H9 (cell line): ENCODE results near the gene SP8. TPM values are rescaled to one million over a fixed set of nuclear protein-coding genes. Genes with fewer than 3 reads are reported as not detected.
A peak's percentile ranks its signal among the peaks of the same experiment; 100 is the strongest.

Experiments
- DNase-seq: peaks from one replicate; pipeline ENCODE4 v3.0.0-alpha.2; 2017
- H2AFZ ChIP-seq: one replicate; pipeline ENCODE4 v1.6.1; 2013; ENCODE audit warnings: mild to moderate bottlenecking, low read length, control low read depth, moderate library complexity
- H2AK5ac ChIP-seq: 2 replicates; pipeline ENCODE4 v1.6.1; 2013; ENCODE audit warnings: low read length, control low read depth, mixed read lengths; ENCODE audit not compliant: insufficient read length
- H2BK120ac ChIP-seq: one replicate; pipeline ENCODE4 v1.6.1; 2013; ENCODE audit warnings: low read depth, mild to moderate bottlenecking, low read length, control low read depth, inconsistent platforms; ENCODE audit not compliant: poor library complexity, severe bottlenecking
- H2BK12ac ChIP-seq: 2 replicates; pipeline ENCODE4 v1.6.1; 2013; ENCODE audit warnings: low read length, control low read depth, mixed read lengths, low read depth; ENCODE audit not compliant: insufficient read length
- H2BK15ac ChIP-seq: 2 replicates; pipeline ENCODE4 v1.6.1; 2013; ENCODE audit warnings: low read depth, low read length, control low read depth
- H2BK20ac ChIP-seq: one replicate; pipeline ENCODE4 v1.6.1; 2013; ENCODE audit warnings: low read depth, mild to moderate bottlenecking, low read length, control low read depth, inconsistent platforms; ENCODE audit not compliant: poor library complexity, severe bottlenecking
- H2BK5ac ChIP-seq: 2 replicates; pipeline ENCODE4 v1.6.1; 2013; ENCODE audit warnings: low read length, control low read depth, mixed read lengths; ENCODE audit not compliant: insufficient read length
- H3K14ac ChIP-seq: 2 replicates; pipeline ENCODE4 v1.6.1; 2013; ENCODE audit warnings: low read length, control low read depth; ENCODE audit not compliant: insufficient read depth
- H3K18ac ChIP-seq: 2 replicates; pipeline ENCODE4 v1.6.1; 2013; ENCODE audit warnings: low read depth, mild to moderate bottlenecking, mixed read lengths, low read length, control low read depth; ENCODE audit not compliant: insufficient read length
- H3K23ac ChIP-seq: 2 replicates; pipeline ENCODE4 v1.6.1; 2013; ENCODE audit warnings: low read length, control low read depth, mixed read lengths, low read depth; ENCODE audit not compliant: insufficient read length
- H3K23me2 ChIP-seq: 2 replicates; pipeline ENCODE4 v1.6.1; 2013; ENCODE audit warnings: low read depth, mild to moderate bottlenecking, mixed read lengths, low read length, control low read depth; ENCODE audit not compliant: insufficient read length, poor library complexity, severe bottlenecking
- H3K27ac ChIP-seq: 2 replicates; pipeline ENCODE4 v1.5.1; 2013; ENCODE audit warnings: low read length, control low read depth, mixed read lengths, low read depth; ENCODE audit not compliant: insufficient read length
- H3K27me3 ChIP-seq: 2 replicates; pipeline ENCODE4 v1.6.1; 2013; ENCODE audit warnings: low read length, control low read depth, inconsistent platforms; ENCODE audit not compliant: insufficient read depth
- H3K4ac ChIP-seq: 2 replicates; pipeline ENCODE4 v1.6.1; 2013; ENCODE audit warnings: low read depth, mild to moderate bottlenecking, control low read depth, inconsistent platforms, low read length, moderate library complexity
- H3K4me1 ChIP-seq: 2 replicates; pipeline ENCODE4 v1.6.1; 2013; ENCODE audit warnings: low read length, control low read depth, inconsistent platforms; ENCODE audit not compliant: insufficient read depth
- H3K4me2 ChIP-seq: 2 replicates; pipeline ENCODE4 v1.6.1; 2013; ENCODE audit warnings: low read length, control low read depth, mixed read lengths; ENCODE audit not compliant: insufficient read length, insufficient read depth
- H3K56ac ChIP-seq: 2 replicates; pipeline ENCODE4 v1.6.1; 2013; ENCODE audit warnings: low read depth, mild to moderate bottlenecking, mixed read lengths, low read length, control low read depth; ENCODE audit not compliant: insufficient read length
- H3K79me1 ChIP-seq: 2 replicates; pipeline ENCODE4 v1.6.1; 2013; ENCODE audit warnings: low read depth, mild to moderate bottlenecking, moderate library complexity, low read length, control low read depth, inconsistent platforms; ENCODE audit not compliant: insufficient read depth, poor library complexity, severe bottlenecking
- H3K79me2 ChIP-seq: 2 replicates; pipeline ENCODE4 v1.6.1; 2013; ENCODE audit warnings: low read length, control low read depth, inconsistent platforms; ENCODE audit not compliant: insufficient read depth
- H3K9ac ChIP-seq: 2 replicates; pipeline ENCODE4 v1.6.1; 2013; ENCODE audit warnings: low read length, control low read depth, mixed read lengths; ENCODE audit not compliant: insufficient read length; ENCODE audit errors: extremely low read depth
- H3K9me3 ChIP-seq: one replicate; pipeline ENCODE4 v1.6.1; 2013; ENCODE audit warnings: low read depth, low read length, inconsistent platforms; ENCODE audit not compliant: control insufficient read depth
- H3T11ph ChIP-seq: one replicate; pipeline ENCODE4 v1.6.1; 2013; ENCODE audit warnings: mild to moderate bottlenecking, low read length, control low read depth, inconsistent platforms
- H4K20me1 ChIP-seq: one replicate; pipeline ENCODE4 v1.6.1; 2013; ENCODE audit not compliant: control insufficient read depth, insufficient read length, insufficient read depth
- H4K5ac ChIP-seq: 2 replicates; pipeline ENCODE4 v1.6.1; 2013; ENCODE audit warnings: low read depth, mild to moderate bottlenecking, mixed read lengths, low read length, control low read depth; ENCODE audit not compliant: insufficient read length
- H4K8ac ChIP-seq: replicated peaks from 2 replicates; pipeline ENCODE4 v1.6.1; 2013; ENCODE audit warnings: low read length, control low read depth, mixed read lengths, low read depth; ENCODE audit not compliant: insufficient read length
- H4K91ac ChIP-seq: 2 replicates; pipeline ENCODE4 v1.6.1; 2013; ENCODE audit warnings: low read depth, mild to moderate bottlenecking, moderate library complexity, mixed read lengths, low read length, control low read depth; ENCODE audit not compliant: insufficient read length
- H3K27ac Mint-ChIP-seq, 3 experiments: 2 replicates in 2 of 3; 3 replicates in 1 of 3; pipeline ENCODE4 v1.8.0; 2020 to 2021; ENCODE audit warnings: mixed read lengths in 3 of 3, mild to moderate bottlenecking in 1 of 3, moderate library complexity in 1 of 3
- H3K27me3 Mint-ChIP-seq: 2 replicates; pipeline ENCODE4 v1.8.0; 2021; ENCODE audit warnings: low read depth, mild to moderate bottlenecking, moderate library complexity, mixed read lengths
- H3K36me3 Mint-ChIP-seq, 3 experiments: 2 replicates in 2 of 3; 3 replicates in 1 of 3; pipeline ENCODE4 v1.8.0; 2020 to 2021; ENCODE audit warnings: low read depth in 3 of 3, mixed read lengths in 3 of 3; ENCODE audit not compliant: insufficient read depth in 1 of 3
- H3K4me1 Mint-ChIP-seq, 2 experiments: 2 replicates each; pipeline ENCODE4 v1.8.0; 2020; ENCODE audit warnings: mixed read lengths in 2 of 2
- H3K4me3 Mint-ChIP-seq, 2 experiments: 2 replicates in 1 of 2; 3 replicates in 1 of 2; pipeline ENCODE4 v1.8.0; 2020 to 2021; ENCODE audit warnings: mild to moderate bottlenecking in 2 of 2, mixed read lengths in 2 of 2, moderate library complexity in 1 of 2
- H3K9me3 Mint-ChIP-seq, 2 experiments: 2 replicates in 1 of 2; 3 replicates in 1 of 2; pipeline ENCODE4 v1.8.0; 2020; ENCODE audit warnings: mild to moderate bottlenecking in 2 of 2, mixed read lengths in 2 of 2, moderate library complexity in 1 of 2
- WGBS: extraction: QIAGEN DNeasy Blood & Tissue Kit; methylation state at CpG from one replicate; pipeline ENCODE4 v1.1.7; 2013; ENCODE audit warnings: missing lambda C conversion rate, low lambda C conversion rate, mixed read lengths; ENCODE audit not compliant: insufficient read length; ENCODE audit errors: extremely low coverage; 5-methylcytosine and 5-hydroxymethylcytosine counted together
- total RNA-seq: library from RNA; stranded (reverse); gene quantifications from 2 replicates; pipeline ENCODE4 v1.2.1, GENCODE V29; 2021
- TF ChIP-seq, protein P1 (sequence below): fragments of 200-600 bp; sonication (generic); conservative IDR thresholded peaks from 3 replicates; pipeline ENCODE4 v1.8.0; 2021; ENCODE audit warnings: antibody characterized with exemption, mild to moderate bottlenecking

The SP8 gene
- total RNA-seq, 1 experiment from 2014 or later = 3.5 TPM

GRCh38 chr7:20816372-20816959, 29.8 kb upstream of the SP8 start:
- H3K36me3 Mint-ChIP-seq = no peaks in the 10 kb centered on the region; a peak in 1 of 7 replicates
- H2AFZ ChIP-seq = no peak overlapping the region
- TF ChIP-seq, protein P1, sequence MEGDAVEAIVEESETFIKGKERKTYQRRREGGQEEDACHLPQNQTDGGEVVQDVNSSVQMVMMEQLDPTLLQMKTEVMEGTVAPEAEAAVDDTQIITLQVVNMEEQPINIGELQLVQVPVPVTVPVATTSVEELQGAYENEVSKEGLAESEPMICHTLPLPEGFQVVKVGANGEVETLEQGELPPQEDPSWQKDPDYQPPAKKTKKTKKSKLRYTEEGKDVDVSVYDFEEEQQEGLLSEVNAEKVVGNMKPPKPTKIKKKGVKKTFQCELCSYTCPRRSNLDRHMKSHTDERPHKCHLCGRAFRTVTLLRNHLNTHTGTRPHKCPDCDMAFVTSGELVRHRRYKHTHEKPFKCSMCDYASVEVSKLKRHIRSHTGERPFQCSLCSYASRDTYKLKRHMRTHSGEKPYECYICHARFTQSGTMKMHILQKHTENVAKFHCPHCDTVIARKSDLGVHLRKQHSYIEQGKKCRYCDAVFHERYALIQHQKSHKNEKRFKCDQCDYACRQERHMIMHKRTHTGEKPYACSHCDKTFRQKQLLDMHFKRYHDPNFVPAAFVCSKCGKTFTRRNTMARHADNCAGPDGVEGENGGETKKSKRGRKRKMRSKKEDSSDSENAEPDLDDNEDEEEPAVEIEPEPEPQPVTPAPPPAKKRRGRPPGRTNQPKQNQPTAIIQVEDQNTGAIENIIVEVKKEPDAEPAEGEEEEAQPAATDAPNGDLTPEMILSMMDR = no peak

More at GRCh38 chr7:20816372-20816959, 29.8 kb upstream of the SP8 start:
- H2BK20ac ChIP-seq = no peak overlapping the region
- H3K9ac ChIP-seq = no peak overlapping the region
- no peak overlapping the region for H4K91ac ChIP-seq
- H2BK12ac ChIP-seq = no peak overlapping the region
- no peak overlapping the region for H3T11ph ChIP-seq
- no peaks in the 10 kb centered on the region for H3K23me2 ChIP-seq
- no peak overlapping the region for H2BK15ac ChIP-seq
- peaks cover 3% of the 10 kb centered on the region; the same call in 1 of the 2 replicates for H3K4me1 ChIP-seq
- no peak overlapping the region for H3K27ac ChIP-seq
- no peaks in the 10 kb centered on the region for H3K79me2 ChIP-seq
- no peak overlapping the region for H3K4ac ChIP-seq
- no peaks in the 10 kb centered on the region for H3K27me3 ChIP-seq
- H3K27ac Mint-ChIP-seq = peak overlapping the region; percentile 49 to 85 (median 80); a peak in 3 of 7 replicates
- H4K20me1 ChIP-seq = no peaks in the 10 kb centered on the region
- no peak overlapping the region for H4K8ac ChIP-seq
- H3K56ac ChIP-seq = no peak overlapping the region
- no peak overlapping the region for H3K4me3 Mint-ChIP-seq
- no peak overlapping the region for H2BK120ac ChIP-seq
- no peak overlapping the region for H3K23ac ChIP-seq
- no peak overlapping the region for H2AK5ac ChIP-seq
- H3K4me1 Mint-ChIP-seq = peaks cover 7 to 8% of the 10 kb centered on the region in 2 experiments; a peak in 3 of 4 replicates
- no peaks in the 10 kb centered on the region for H3K9me3 ChIP-seq
- H3K9me3 Mint-ChIP-seq = no peaks in the 10 kb centered on the region; a peak in 1 of 5 replicates
- peak overlapping the region; percentile 22 for H3K4me2 ChIP-seq
- DNase-seq = no peak
- WGBS = no CpG with 5 or more reads among the region's 4 CpGs
- no peaks in the 10 kb centered on the region for H3K79me1 ChIP-seq
- no peak overlapping the region for H4K5ac ChIP-seq
- no peak overlapping the region for H3K14ac ChIP-seq
- H3K27me3 Mint-ChIP-seq = no peaks in the 10 kb centered on the region; the same call in 1 of the 2 replicates
- no peak overlapping the region for H3K18ac ChIP-seq
- no peak overlapping the region for H2BK5ac ChIP-seq
